K562 (cell line): ENCODE measurements around the gene RPRD1B. TPM values are rescaled to one million over a fixed set of nuclear protein-coding genes. Genes with fewer than 3 reads are reported as not detected.

Experiments
- ATAC-seq: fragments of 200-7000 bp; cut with Tn5 transposase; 3 replicates; pipeline ENCODE4 v1.9.1; 2020; ENCODE audit warnings: moderate library complexity
- BruUV-seq: library from RNA; stranded (reverse); fragments of 400-500 nt; replicated peaks from 2 replicates; lab custom pipeline; 2021; lab: Mats Ljungman, UMichigan
- CTCF ChIA-PET: fragments of 300-600 bp; formaldehyde crosslinking; extraction: SDS; loops from one replicate; lab custom pipeline; 2021; ENCODE audit warnings: low intra/inter-chr PET ratio; lab: Yijun Ruan, JAX
- POLR2A ChIA-PET: fragments of 300-600, 350-650 bp; sonication (Branson Sonifier 250); formaldehyde crosslinking; extraction: SDS; loops from one replicate; lab custom pipeline; 2021; ENCODE audit warnings: antibody characterized with exemption, inconsistent platforms; lab: Yijun Ruan, JAX
- DNase-seq, 4 experiments: peaks; one replicate each; pipeline versions ENCODE4 v3.0.0 to v3.0.0-alpha.2; 2011 to 2018; ENCODE audit warnings: low spot score in 3 of 4, mixed read lengths in 3 of 4; ENCODE audit errors: extremely low read depth in 1 of 4
- FAIRE-seq: peaks from 2 replicates; lab custom pipeline; 2011; peaks lifted over from hg19 to GRCh38; lab: Jason Lieb, UNC
- H2AFZ ChIP-seq: 2 replicates; pipeline ENCODE4 v1.6.0; 2011; ENCODE audit warnings: low read depth, low read length, control low read depth, inconsistent platforms
- H3K27ac ChIP-seq: fragments of 200-600 bp; 3 replicates; pipeline ENCODE4 v1.8.0; 2011; ENCODE audit warnings: low read depth, mild to moderate bottlenecking, control low read depth, inconsistent platforms, low read length, moderate library complexity, mixed read lengths; ENCODE audit errors: extremely low read depth
- H3K27me3 ChIP-seq, 2 experiments: fragments of 300-600 bp in 1 of 2; 2 replicates in 1 of 2; 3 replicates in 1 of 2; pipeline versions ENCODE4 v1.6.0 to v1.8.0; 2011; ENCODE audit warnings: inconsistent platforms in 2 of 2, low read length in 2 of 2, mild to moderate bottlenecking in 1 of 2, mixed read lengths in 1 of 2, moderate library complexity in 1 of 2; ENCODE audit not compliant: control insufficient read depth in 2 of 2, insufficient read depth in 2 of 2
- H3K36me3 ChIP-seq: fragments of 300-600 bp; 3 replicates; pipeline ENCODE4 v1.8.0; 2011; ENCODE audit warnings: mild to moderate bottlenecking, low read length, inconsistent platforms; ENCODE audit not compliant: control insufficient read depth, insufficient read depth
- H3K4me1 ChIP-seq, 2 experiments: fragments of 200-600 bp in 1 of 2; replicated peaks in 1 of 2; 2 replicates in 1 of 2; 3 replicates in 1 of 2; pipeline versions ENCODE4 v1.5.1 to v1.8.0; 2011; ENCODE audit warnings: inconsistent platforms in 2 of 2, low read length in 2 of 2, mild to moderate bottlenecking in 1 of 2, mixed read lengths in 1 of 2, moderate library complexity in 1 of 2; ENCODE audit not compliant: control insufficient read depth in 2 of 2, insufficient read depth in 2 of 2
- H3K4me2 ChIP-seq: 2 replicates; pipeline ENCODE4 v1.6.1; 2011; ENCODE audit warnings: low read length, control low read depth, inconsistent platforms, mixed read lengths; ENCODE audit not compliant: insufficient read depth
- H3K4me3 ChIP-seq: fragments of 200-600 bp; sonication (generic), shearing (Covaris generic); 2 replicates; pipeline ENCODE4 v1.5.1; 2016; ENCODE audit warnings: control low read depth, inconsistent platforms
- H3K79me2 ChIP-seq: fragments of 200-600 bp; 3 replicates; pipeline ENCODE4 v1.8.0; 2011; ENCODE audit warnings: low read length, inconsistent platforms; ENCODE audit not compliant: control insufficient read depth, insufficient read depth
- H3K9ac ChIP-seq, 2 experiments: 2 replicates each; pipeline versions ENCODE4 v1.6.0 to v1.6.1; 2011; ENCODE audit warnings: low read depth in 2 of 2, low read length in 2 of 2, control low read depth in 1 of 2, inconsistent platforms in 1 of 2, mild to moderate bottlenecking in 1 of 2, mixed read lengths in 1 of 2; ENCODE audit not compliant: insufficient read depth in 1 of 2
- H3K9me1 ChIP-seq: one replicate; pipeline ENCODE4 v1.6.0; 2011; ENCODE audit warnings: inconsistent platforms, mild to moderate bottlenecking, low read length, moderate library complexity; ENCODE audit not compliant: control insufficient read depth, insufficient read depth
- H3K9me3 ChIP-seq: replicated peaks from 2 replicates; pipeline ENCODE4 v1.5.1; 2011; ENCODE audit warnings: low read depth, low read length, inconsistent platforms; ENCODE audit not compliant: control insufficient read depth, insufficient read depth
- H4K20me1 ChIP-seq: replicated peaks from 2 replicates; pipeline ENCODE4 v1.6.1; 2011; ENCODE audit warnings: low read length, inconsistent platforms, mixed read lengths; ENCODE audit not compliant: control insufficient read depth, insufficient read depth
- ESRRA ChIP-seq: fragments of 450-650 bp; IDR thresholded peaks from 2 replicates; pipeline ENCODE4 v1.6.1; 2014; ENCODE audit warnings: low read depth, mild to moderate bottlenecking, moderate library complexity, borderline replicate concordance
- MYBL2 ChIP-seq, 2 experiments: fragments of 450-650 bp in 1 of 2; sonication (generic) in 1 of 2; formaldehyde crosslinking in 1 of 2; IDR thresholded peaks; 2 replicates each; pipeline versions ENCODE4 v1.6.1 to v1.8.1; 2017 to 2022; ENCODE audit warnings: borderline replicate concordance in 1 of 2, inconsistent platforms in 1 of 2, low read depth in 1 of 2, mild to moderate bottlenecking in 1 of 2, missing genetic modification reagents in 1 of 2, moderate library complexity in 1 of 2
- MYC ChIP-seq, 2 experiments: fragments of 250-450 bp in 1 of 2; sonication (Bioruptor Pico) in 1 of 2; IDR thresholded peaks; 2 replicates each; pipeline versions ENCODE4 v1.5.1 to v1.6.1; 2012 to 2021; ENCODE audit warnings: low read depth in 2 of 2, borderline replicate concordance in 1 of 2, improper control_type of control experiment in 1 of 2, low read length in 1 of 2, mild to moderate bottlenecking in 1 of 2, moderate library complexity in 1 of 2
- WGBS: fragments of 100-300 bp; shearing (Covaris generic); methylation state at CpG from one replicate; pipeline ENCODE4 v1.1.6; 2016; ENCODE audit warnings: low coverage, mixed read lengths; ENCODE audit not compliant: insufficient coverage; ENCODE audit errors: missing lambda C conversion rate; 5-methylcytosine and 5-hydroxymethylcytosine counted together
- in situ Hi-C: fragments of 300-500 bp; cut with MboI; formaldehyde crosslinking; loops from 4 replicates; pipeline ENCODE4 v1.15.0; 2018; ENCODE audit warnings: inconsistent platforms, mixed read lengths
- intact Hi-C: fragments of 100-400 bp; cut with micrococcal nuclease; formaldehyde crosslinking; loops from 2 replicates; pipeline ENCODE4 v1.14.2; 2022
- polyA plus RNA-seq, 8 experiments: library from polyadenylated mRNA; depleted of rRNA in 4 of 8; stranded (reverse) in 5 of 8; unstranded in 3 of 8; fragments of >200 nt; fragmentation: Nextera tagmentation in 2 of 8; fragmentation: Illumina TruSeq in 1 of 8; extraction: Ambion mirVana in 2 of 8; extraction: Trizol in 1 of 8; gene quantifications; 2 replicates each; pipeline versions ENCODE4 v1.2.1 to v1.2.3, GENCODE V29; 2011 to 2014; ENCODE audit warnings: inconsistent platforms in 1 of 8, missing spikeins in 1 of 8
- total RNA-seq, 7 experiments: library from RNA; depleted of rRNA in 6 of 7; stranded (reverse); fragments of >200 nt in 6 of 7; fragmentation: Illumina TruSeq in 2 of 7; extraction: Trizol in 2 of 7; gene quantifications; 2 replicates each; pipeline versions ENCODE4 v1.2.1 to v1.2.3, GENCODE V29; 2011 to 2021; ENCODE audit warnings: low replicate concordance in 1 of 7

RPRD1B gene
- total and polyA plus RNA-seq, 9 of the 15 experiments (the other 6 are each of a cell fraction or from before 2014, with no cell fraction given) = 5.5 to 43.0 (median 24.4) TPM

DNA sequence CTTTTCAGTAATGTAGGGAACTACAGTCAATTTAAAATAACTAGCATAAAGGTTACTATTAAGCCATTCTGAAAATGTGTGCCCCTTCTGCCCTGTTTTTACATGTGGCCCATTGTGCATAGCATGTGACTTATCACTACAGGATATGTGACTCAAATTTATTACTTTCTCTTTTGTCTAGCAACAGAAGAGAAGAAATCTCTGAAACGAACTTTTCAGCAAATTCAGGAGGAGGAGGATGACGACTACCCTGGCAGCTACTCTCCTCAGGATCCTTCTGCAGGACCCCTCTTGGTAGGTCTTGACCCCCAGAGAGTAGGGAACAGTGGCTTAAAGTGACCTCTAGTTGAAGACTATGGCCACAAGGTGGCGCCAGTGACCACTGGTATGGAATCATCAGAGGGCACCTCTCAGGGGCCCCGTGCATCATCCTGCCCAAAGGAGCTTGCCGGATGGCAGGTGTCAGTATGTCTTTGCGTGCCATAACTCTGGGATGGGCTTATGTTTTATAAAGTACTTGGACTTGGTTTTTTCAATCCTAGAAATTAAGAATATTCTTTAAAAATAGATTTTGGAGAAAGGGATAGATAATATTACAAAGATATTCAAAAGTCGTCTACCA lies 23.9 kb downstream of the RPRD1B start (continued):
- no peak for TF ChIP-seq MYC (IDR thresholded peaks at IDR 0.05; ENCODE audit: low read depth, low read length)
- no peak for TF ChIP-seq MYC (CRISPR knock-in tag; IDR thresholded peaks at IDR 0.05; ENCODE audit: borderline replicate concordance, low read depth)
- peak; percentile 44; the same call in 1 of the 2 replicates for TF ChIP-seq ESRRA

- H3K9ac ChIP-seq = no peak overlapping the region
- ATAC-seq = no peak
- no peak overlapping the region for H3K4me2 ChIP-seq
- H3K27me3 ChIP-seq = no peaks in the 10 kb centered on the region
- in situ Hi-C loops = loop anchor here (5.0 kb wide), 1 partner anchor 152 kb away; no protein-coding TSS in a partner anchor
- H2AFZ ChIP-seq = no peak overlapping the region
- no peak for FAIRE-seq
- H3K4me3 ChIP-seq = no peak overlapping the region
- BruUV-seq = no TSS peak
- H3K9me3 ChIP-seq = no peaks in the 10 kb centered on the region
- ChIA-PET CTCF (interaction anchor here (4.1 kb wide), 1 partner anchor 162 kb away, joined by 53 read pairs; no protein-coding TSS in a partner anchor), POLR2A (no interaction called here)
- no peak for TF ChIP-seq MYBL2 (IDR thresholded peaks at IDR 0.05; ENCODE audit: low read depth)
- TF ChIP-seq MYBL2 (CRISPR knock-in tag; IDR thresholded peaks at IDR 0.05; ENCODE audit: borderline replicate concordance) = no peak
- peaks cover 88% of the 10 kb centered on the region for H3K36me3 ChIP-seq
- H3K79me2 ChIP-seq = peaks cover 14% of the 10 kb centered on the region; the same call in 2 of the 3 replicates
- no peak overlapping the region for H3K27ac ChIP-seq
- no peaks in the 10 kb centered on the region for H3K9me1 ChIP-seq
- DNase-seq = no peak
- no peaks in the 10 kb centered on the region; the same call in none of the 2 replicates for H4K20me1 ChIP-seq
- H3K4me1 ChIP-seq = no peaks in the 10 kb centered on the region
- intact Hi-C loops = no loop called here
- WGBS = 89% methylated on average over 5 of the region's 5 CpGs
Observed at GRCh38 chr20:38059832-38060231, 26.3 kb downstream of the RPRD1B start.
